Lung (tissue), 12 donors: ENCODE results near the gene LY6G5B. TPM values are rescaled to one million over a fixed set of nuclear protein-coding genes. Genes with fewer than 3 reads are reported as not detected.
"Not testable (repeated sequence)": the region's sequence is repeated elsewhere in the genome, so short reads cannot be mapped to it uniquely, and the experiment has no call there.

Experiments used
- ATAC-seq: fragments of 200-7000 bp; cut with Tn5 transposase; one replicate; pipeline ENCODE4 v1.9.1; 2020; ENCODE audit warnings: moderate number of reproducible peaks; ENCODE audit not compliant: insufficient read depth, low FRiP score
- DNase-seq, 3 donors: peaks; one replicate each; pipeline ENCODE4 v3.0.0-alpha.2; 2013 to 2017
- H3K27ac ChIP-seq, 2 donors: one replicate each; pipeline ENCODE4 v1.5.1; 2013; ENCODE audit warnings: mild to moderate bottlenecking in 2 of 2, moderate library complexity in 2 of 2, control low read depth in 1 of 2, inconsistent platforms in 1 of 2, low read depth in 1 of 2, low read length in 1 of 2
- H3K27me3 ChIP-seq, 3 donors: one replicate each; pipeline ENCODE4 v1.5.1; 2013; ENCODE audit warnings: low read length in 2 of 3; ENCODE audit not compliant: control insufficient read depth in 3 of 3, insufficient read depth in 3 of 3
- H3K36me3 ChIP-seq, 4 donors: one replicate each; pipeline ENCODE4 v1.5.1; 2013; ENCODE audit warnings: low read length in 4 of 4, mild to moderate bottlenecking in 1 of 4, moderate library complexity in 1 of 4; ENCODE audit not compliant: control insufficient read depth in 4 of 4, insufficient read depth in 4 of 4
- H3K4me1 ChIP-seq, 5 donors: one replicate each; pipeline ENCODE4 v1.5.1; 2013; ENCODE audit warnings: low read length in 5 of 5, mild to moderate bottlenecking in 2 of 5, moderate library complexity in 1 of 5; ENCODE audit not compliant: control insufficient read depth in 5 of 5, insufficient read depth in 5 of 5
- H3K4me3 ChIP-seq: one replicate; pipeline ENCODE4 v1.5.1; 2013; ENCODE audit warnings: mild to moderate bottlenecking, control low read depth, moderate library complexity
- H3K9ac ChIP-seq, 2 donors: one replicate each; pipeline ENCODE4 v1.5.1; 2013; ENCODE audit warnings: low read length in 2 of 2, control low read depth in 1 of 2; ENCODE audit not compliant: insufficient read depth in 1 of 2
- H3K9me3 ChIP-seq, 4 donors: one replicate each; pipeline ENCODE4 v1.5.1; 2013; ENCODE audit warnings: low read length in 3 of 4, mild to moderate bottlenecking in 1 of 4, moderate library complexity in 1 of 4; ENCODE audit not compliant: control insufficient read depth in 4 of 4, insufficient read depth in 3 of 4
- WGBS, 2 donors: extraction: QIAGEN DNeasy Blood & Tissue Kit; methylation state at CpG; one replicate each; pipeline ENCODE4 v1.1.7; 2013; 5-methylcytosine and 5-hydroxymethylcytosine counted together
- polyA plus RNA-seq, 2 donors: library from polyadenylated mRNA; stranded (reverse); fragments of 200-250 nt; gene quantifications; one replicate each; pipeline ENCODE4 v1.2.1, GENCODE V29; 2013
- total RNA-seq, 2 donors: library from RNA; depleted of rRNA in 1 of 2; stranded (reverse); fragments of >200 nt in 1 of 2; gene quantifications; one replicate each; pipeline ENCODE4 v1.2.1, GENCODE V29; 2014 to 2021
- TF ChIP-seq, protein P1 (sequence below): IDR thresholded peaks from 2 replicates; pipeline ENCODE4 v1.5.1; 2012; ENCODE audit warnings: mild to moderate bottlenecking; ENCODE audit errors: control extremely low read depth, extremely low read depth
- donor health status: control.
- donor health status: control.
- donor health status: Bipolar disorder and iron deficiency.
- donor health status: healthy.
- donor health status: DM: yes; HTN: yes; CAD: no.

LY6G5B gene
- total and polyA plus RNA-seq, 4 donors = 5.7 to 13.7 (median 8.2) TPM

DNA sequence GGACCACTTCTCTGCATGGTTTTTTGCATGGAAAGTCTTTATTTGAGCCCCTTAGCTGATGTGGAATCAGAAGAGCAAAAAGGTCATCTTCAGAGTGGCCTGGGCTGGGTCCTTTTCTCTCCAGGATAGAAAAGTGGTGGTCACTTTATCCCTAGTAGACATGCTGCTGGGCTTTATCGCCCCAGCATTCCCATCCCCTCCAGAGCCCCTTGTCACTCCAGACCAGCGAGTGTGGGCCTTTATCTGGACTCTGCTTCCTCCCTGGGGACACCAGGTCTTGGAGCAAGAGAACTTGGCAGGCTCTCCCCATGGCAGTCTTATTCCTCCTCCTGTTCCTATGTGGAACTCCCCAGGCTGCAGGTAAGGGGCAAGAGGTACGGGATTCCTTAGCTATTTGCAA is 36.8 kb downstream of the LY6G5B start, which contains the start of gene LY6G6F:
Gene LY6G6F, plus strand, starts transcription at position 268 of the 400 bp plus-strand sequence. Its CDS starts 41 bp downstream, at position 309.
- TF ChIP-seq, protein P1, sequence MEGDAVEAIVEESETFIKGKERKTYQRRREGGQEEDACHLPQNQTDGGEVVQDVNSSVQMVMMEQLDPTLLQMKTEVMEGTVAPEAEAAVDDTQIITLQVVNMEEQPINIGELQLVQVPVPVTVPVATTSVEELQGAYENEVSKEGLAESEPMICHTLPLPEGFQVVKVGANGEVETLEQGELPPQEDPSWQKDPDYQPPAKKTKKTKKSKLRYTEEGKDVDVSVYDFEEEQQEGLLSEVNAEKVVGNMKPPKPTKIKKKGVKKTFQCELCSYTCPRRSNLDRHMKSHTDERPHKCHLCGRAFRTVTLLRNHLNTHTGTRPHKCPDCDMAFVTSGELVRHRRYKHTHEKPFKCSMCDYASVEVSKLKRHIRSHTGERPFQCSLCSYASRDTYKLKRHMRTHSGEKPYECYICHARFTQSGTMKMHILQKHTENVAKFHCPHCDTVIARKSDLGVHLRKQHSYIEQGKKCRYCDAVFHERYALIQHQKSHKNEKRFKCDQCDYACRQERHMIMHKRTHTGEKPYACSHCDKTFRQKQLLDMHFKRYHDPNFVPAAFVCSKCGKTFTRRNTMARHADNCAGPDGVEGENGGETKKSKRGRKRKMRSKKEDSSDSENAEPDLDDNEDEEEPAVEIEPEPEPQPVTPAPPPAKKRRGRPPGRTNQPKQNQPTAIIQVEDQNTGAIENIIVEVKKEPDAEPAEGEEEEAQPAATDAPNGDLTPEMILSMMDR = no peak
- no peak within 1 kb of the TSS for H3K4me3 ChIP-seq
- no peaks in the 10 kb centered on the region for H3K36me3 ChIP-seq
- ATAC-seq = no peak
- no peaks in the 10 kb centered on the region for H3K9me3 ChIP-seq
- H3K4me1 ChIP-seq = peaks cover 5 to 12% (median 6%) of the 10 kb centered on the region in 5 donors
- H3K27ac ChIP-seq = no peak within 1 kb of the TSS
- H3K27me3 ChIP-seq = no peaks in the 10 kb centered on the region
- no peak within 1 kb of the TSS for H3K9ac ChIP-seq
- no peak for DNase-seq
- 62 to 79% methylated on average over 3 of the region's 3 CpGs for WGBS, 2 donors

GRCh38 chr6:31707701-31708100 is 37.9 kb downstream of the LY6G5B start:
- H3K27ac ChIP-seq = no peak overlapping the region
- no peak overlapping the region for H3K4me3 ChIP-seq
- no peak overlapping the region for H3K9ac ChIP-seq
- peaks cover 0 to 8% (median 0%) of the 10 kb centered on the region in 5 donors for H3K4me1 ChIP-seq
- no peaks in the 10 kb centered on the region for H3K9me3 ChIP-seq
- ATAC-seq (no peak), DNase-seq (no peak)
- H3K36me3 ChIP-seq = no peaks in the 10 kb centered on the region
- no peaks in the 10 kb centered on the region for H3K27me3 ChIP-seq
- WGBS, 2 donors = 85 to 88% methylated on average over 10 of the region's 10 CpGs
- TF ChIP-seq, protein P1 = no peak

- Histone ChIP-seq H3K4me1 (peaks cover 0 to 8% (median 0%) of the 10 kb centered on the region in 5 donors), H3K27me3 (no peaks in the 10 kb centered on the region), H3K27ac (no peak overlapping the region), H3K36me3 (no peaks in the 10 kb centered on the region), H3K4me3 (no peak overlapping the region), H3K9ac (no peak overlapping the region), H3K9me3 (no peaks in the 10 kb centered on the region)
- DNase-seq (no peak), ATAC-seq (no peak)
- TF ChIP-seq, protein P1 = no peak
- WGBS, 2 donors = 96 to 100% methylated on average over 3 of the region's 3 CpGs
Observed at GRCh38 chr6:31708224-31708623, 38.4 kb downstream of the LY6G5B start.

- not testable (repeated sequence) for H3K27me3 ChIP-seq, H3K36me3 ChIP-seq, H3K4me1 ChIP-seq, H3K9ac ChIP-seq, H3K4me3 ChIP-seq, ATAC-seq, H3K27ac ChIP-seq, DNase-seq, H3K9me3 ChIP-seq
- WGBS, 2 donors = 77% methylated on average over 11 of the region's 11 CpGs
Observed at GRCh38 chr6:31709157-31709556, 39.4 kb downstream of the LY6G5B start.
